Caco-2 (cell line): ENCODE results near the gene BABAM2. TPM values are rescaled to one million over a fixed set of nuclear protein-coding genes. Genes with fewer than 3 reads are reported as not detected.

Source experiments
- BruUV-seq: library from RNA; stranded (reverse); fragments of 400-500 nt; replicated peaks from 2 replicates; lab custom pipeline; 2021; lab: Mats Ljungman, UMichigan
- CTCF ChIA-PET: fragments of 300-600 bp; sonication (Branson Sonifier 250); formaldehyde crosslinking; loops from one replicate; lab custom pipeline; 2022; ENCODE audit warnings: antibody characterized with exemption; lab: Charles Lee
- POLR2A ChIA-PET: fragments of 300-600 bp; sonication (Branson Sonifier 250); formaldehyde crosslinking; loops from one replicate; lab custom pipeline; 2022; ENCODE audit warnings: antibody characterized with exemption; lab: Charles Lee
- DNase-seq, 2 experiments: peaks; one replicate each; pipeline versions ENCODE4 v3.0.0 to v3.0.0-alpha.2; 2020 to 2022
- H3K27me3 ChIP-seq: replicated peaks from 2 replicates; pipeline ENCODE4 v1.6.0; 2011; ENCODE audit warnings: low read length; ENCODE audit not compliant: control insufficient read depth, insufficient read depth
- H3K36me3 ChIP-seq: 2 replicates; pipeline ENCODE4 v1.5.1; 2011; ENCODE audit warnings: low read length; ENCODE audit not compliant: control insufficient read depth, insufficient read depth
- H3K4me1 ChIP-seq: fragments of 250-450 bp; sonication (Bioruptor Pico); 2 replicates; pipeline ENCODE4 v1.5.1; 2020; ENCODE audit warnings: mild to moderate bottlenecking
- H3K4me3 ChIP-seq: 2 replicates; pipeline ENCODE4 v1.5.1; 2011; ENCODE audit warnings: low read depth, mild to moderate bottlenecking, control low read depth, low read length
- H3K9me3 ChIP-seq: fragments of 250-450 bp; sonication (Bioruptor Pico); 2 replicates; pipeline ENCODE4 v1.5.1; 2020; ENCODE audit warnings: mild to moderate bottlenecking, moderate library complexity
- H3K27ac Mint-ChIP-seq: one replicate; pipeline ENCODE4 v1.8.0; 2022; ENCODE audit warnings: mixed read lengths; ENCODE audit not compliant: unreplicated experiment
- H3K27me3 Mint-ChIP-seq: one replicate; pipeline ENCODE4 v1.8.0; 2022; ENCODE audit warnings: mixed read lengths; ENCODE audit not compliant: insufficient read depth, unreplicated experiment
- H3K36me3 Mint-ChIP-seq: one replicate; pipeline ENCODE4 v1.8.0; 2022; ENCODE audit warnings: mild to moderate bottlenecking, mixed read lengths; ENCODE audit not compliant: insufficient read depth, unreplicated experiment
- H3K4me1 Mint-ChIP-seq: one replicate; pipeline ENCODE4 v1.8.0; 2022; ENCODE audit warnings: low read depth, mixed read lengths; ENCODE audit not compliant: unreplicated experiment
- H3K4me3 Mint-ChIP-seq: one replicate; pipeline ENCODE4 v1.8.0; 2022; ENCODE audit warnings: mild to moderate bottlenecking, moderate library complexity, mixed read lengths; ENCODE audit not compliant: unreplicated experiment
- H3K9me3 Mint-ChIP-seq: one replicate; pipeline ENCODE4 v1.8.0; 2022; ENCODE audit warnings: mixed read lengths; ENCODE audit not compliant: unreplicated experiment
- CTCF ChIP-seq, 2 experiments: fragments of 200-600 bp in 1 of 2; IDR thresholded peaks; 1 replicate in 1 of 2; 2 replicates in 1 of 2; pipeline versions ENCODE4 v1.5.1 to v1.8.0; 2011 to 2022; ENCODE audit warnings: antibody characterized with exemption in 1 of 2, control low read depth in 1 of 2, inconsistent platforms in 1 of 2, low read depth in 1 of 2, low read length in 1 of 2, mild to moderate bottlenecking in 1 of 2, moderate library complexity in 1 of 2; ENCODE audit not compliant: insufficient read depth in 1 of 2, severe bottlenecking in 1 of 2, unreplicated experiment in 1 of 2
- intact Hi-C: fragments of 100-400 bp; cut with micrococcal nuclease; formaldehyde crosslinking; loops from one replicate; pipeline ENCODE4 v1.10.0; 2022; ENCODE audit not compliant: unreplicated experiment
- total RNA-seq: library from RNA; stranded (reverse); gene quantifications from 2 replicates; pipeline ENCODE4 v1.2.3, GENCODE V29; 2022

BABAM2 gene
- total RNA-seq, 1 experiment from 2014 or later: 57.3 TPM

DNA sequence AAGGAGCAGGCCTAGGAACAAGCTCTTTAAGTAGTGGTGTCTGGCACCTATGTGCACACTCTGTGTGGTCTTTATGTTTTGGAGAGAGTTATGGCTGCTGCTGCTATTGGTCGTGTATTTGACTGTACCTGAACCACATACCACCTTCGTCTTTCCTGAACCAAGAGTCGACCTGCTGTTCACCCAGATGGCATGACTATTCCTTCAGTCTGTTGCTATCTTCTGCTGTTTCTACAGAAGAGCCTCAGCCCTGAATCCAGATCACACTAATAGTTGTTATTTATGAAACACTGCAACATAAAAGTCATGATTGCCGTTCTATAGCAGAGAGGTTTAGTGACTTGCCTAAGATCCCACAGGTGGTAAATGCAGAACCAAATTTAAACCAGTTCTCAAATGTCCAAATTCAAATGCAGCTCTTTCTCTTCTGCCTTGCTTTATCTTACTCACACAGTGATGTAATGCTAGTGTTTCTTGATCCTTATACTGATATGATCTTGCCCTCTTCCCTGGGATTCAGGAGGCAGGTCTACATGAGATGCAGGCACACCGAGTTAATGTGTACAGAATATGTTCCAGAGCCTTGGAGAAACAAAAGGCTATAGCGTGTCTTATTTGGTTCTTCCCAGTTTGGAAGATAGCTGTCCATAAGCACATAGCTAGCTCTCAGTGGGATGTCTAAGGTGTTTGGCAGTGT, 380.1 kb downstream of the BABAM2 start:
- H3K9me3 Mint-ChIP-seq: no peaks in the 10 kb centered on the region
- intact Hi-C loops: no loop called here
- H3K4me1 Mint-ChIP-seq: peaks cover 68% of the 10 kb centered on the region

GRCh38 chr2:28271231-28271918, 380.8 kb downstream of the BABAM2 start:
- CTCF ChIA-PET: no interaction called here
- intact Hi-C loops: no loop called here
- H3K36me3 ChIP-seq: no peaks in the 10 kb centered on the region
- BruUV-seq: no TSS peak
- H3K4me1 Mint-ChIP-seq: peaks cover 73% of the 10 kb centered on the region
- no peaks in the 10 kb centered on the region for H3K9me3 ChIP-seq
- no peaks in the 10 kb centered on the region for H3K27me3 Mint-ChIP-seq
- no peaks in the 10 kb centered on the region for H3K27me3 ChIP-seq
- H3K4me3 ChIP-seq: no peak overlapping the region
- POLR2A ChIA-PET: no interaction called here
- no peak for TF ChIP-seq CTCF (IDR thresholded peaks at IDR 0.05; ENCODE audit: insufficient read depth in 1 of 2, low read depth in 1 of 2, low read length in 1 of 2, severe bottlenecking in 1 of 2, unreplicated experiment in 1 of 2)
- peaks cover 19% of the 10 kb centered on the region for H3K36me3 Mint-ChIP-seq
- H3K9me3 Mint-ChIP-seq: no peaks in the 10 kb centered on the region
- peaks cover 79% of the 10 kb centered on the region for H3K4me1 ChIP-seq
- peak overlapping the region; percentile 20 for H3K27ac Mint-ChIP-seq
- DNase-seq: no peak
- peak overlapping the region; percentile 15 for H3K4me3 Mint-ChIP-seq

More for the DNA sequence above, 380.1 kb downstream of the BABAM2 start:
- no TSS peak for BruUV-seq
- Histone ChIP-seq H3K36me3 (0 out of 2 replicates have a peak, but pooled peaks cover 1% of the 10 kb centered on the region), H3K4me1 (peaks cover 73% of the 10 kb centered on the region), H3K4me3 (no peak overlapping the region), H3K9me3 (no peaks in the 10 kb centered on the region), H3K27me3 (no peaks in the 10 kb centered on the region)
- ChIA-PET POLR2A (interaction anchor here (1.4 to 1.7 kb wide), 2 partner anchors 121 to 154 kb away, joined by 8 to 21 read pairs; no protein-coding TSS in a partner anchor), CTCF (interaction anchor here (1.7 to 1.9 kb wide), 2 partner anchors 116 to 587 kb away, joined by 5 read pairs; no protein-coding TSS in a partner anchor)
- DNase-seq: peak in 1 of 2 experiments; percentile 29
- Mint-ChIP-seq H3K4me3 (peak overlapping the region; percentile 15), H3K36me3 (peaks cover 19% of the 10 kb centered on the region), H3K27me3 (no peaks in the 10 kb centered on the region), H3K27ac (peak overlapping the region; percentile 20)
- TF ChIP-seq CTCF (IDR thresholded peaks at IDR 0.05; ENCODE audit: insufficient read depth in 1 of 2, low read depth in 1 of 2, low read length in 1 of 2, severe bottlenecking in 1 of 2, unreplicated experiment in 1 of 2): no peak

DNA sequence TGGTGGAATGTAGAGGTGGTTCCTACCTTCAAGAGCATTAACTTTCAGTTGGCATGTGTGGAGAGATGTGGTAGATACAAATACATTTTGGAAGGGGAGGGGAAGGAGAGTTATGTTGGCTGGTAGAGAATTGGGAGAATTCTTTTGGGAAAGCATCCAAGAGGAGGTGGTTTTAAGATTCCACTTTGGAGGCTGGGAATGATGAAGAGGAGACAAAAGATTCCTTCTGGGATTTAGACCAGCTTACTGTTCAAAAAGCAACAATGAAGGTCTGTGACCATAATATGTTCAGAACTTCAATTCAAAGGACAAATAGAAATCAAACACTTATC, 381.4 kb downstream of the BABAM2 start:
- intact Hi-C loops: no loop called here
- peak overlapping the region; percentile 20 for H3K27ac Mint-ChIP-seq
- H3K4me3 Mint-ChIP-seq: no peak overlapping the region
- H3K27me3 Mint-ChIP-seq: no peaks in the 10 kb centered on the region
- TF ChIP-seq CTCF (IDR thresholded peaks at IDR 0.05; ENCODE audit: insufficient read depth in 1 of 2, low read depth in 1 of 2, low read length in 1 of 2, severe bottlenecking in 1 of 2, unreplicated experiment in 1 of 2): no peak
- peaks cover 72% of the 10 kb centered on the region for H3K4me1 Mint-ChIP-seq
- Histone ChIP-seq H3K4me1 (peaks cover 80% of the 10 kb centered on the region), H3K27me3 (no peaks in the 10 kb centered on the region), H3K36me3 (no peaks in the 10 kb centered on the region), H3K4me3 (no peak overlapping the region), H3K9me3 (no peaks in the 10 kb centered on the region)
- peaks cover 19% of the 10 kb centered on the region for H3K36me3 Mint-ChIP-seq
- CTCF ChIA-PET: no interaction called here
- POLR2A ChIA-PET: no interaction called here
- BruUV-seq: no TSS peak
- no peaks in the 10 kb centered on the region for H3K9me3 Mint-ChIP-seq
- no peak for DNase-seq
